GM12892 (cell line): Measurements from ENCODE around the gene CTNNA3.

ENCODE experiments used
- POLR2AphosphoS5 ChIP-seq: IDR thresholded peaks from 2 replicates; pipeline ENCODE4 v1.6.1; 2011; ENCODE audit warnings: low read depth, low read length, control low read depth
- TAF1 ChIP-seq: IDR thresholded peaks from 2 replicates; pipeline ENCODE4 v1.6.1; 2011; ENCODE audit warnings: low read depth, mild to moderate bottlenecking, control low read depth, low read length, borderline replicate concordance

DNA sequence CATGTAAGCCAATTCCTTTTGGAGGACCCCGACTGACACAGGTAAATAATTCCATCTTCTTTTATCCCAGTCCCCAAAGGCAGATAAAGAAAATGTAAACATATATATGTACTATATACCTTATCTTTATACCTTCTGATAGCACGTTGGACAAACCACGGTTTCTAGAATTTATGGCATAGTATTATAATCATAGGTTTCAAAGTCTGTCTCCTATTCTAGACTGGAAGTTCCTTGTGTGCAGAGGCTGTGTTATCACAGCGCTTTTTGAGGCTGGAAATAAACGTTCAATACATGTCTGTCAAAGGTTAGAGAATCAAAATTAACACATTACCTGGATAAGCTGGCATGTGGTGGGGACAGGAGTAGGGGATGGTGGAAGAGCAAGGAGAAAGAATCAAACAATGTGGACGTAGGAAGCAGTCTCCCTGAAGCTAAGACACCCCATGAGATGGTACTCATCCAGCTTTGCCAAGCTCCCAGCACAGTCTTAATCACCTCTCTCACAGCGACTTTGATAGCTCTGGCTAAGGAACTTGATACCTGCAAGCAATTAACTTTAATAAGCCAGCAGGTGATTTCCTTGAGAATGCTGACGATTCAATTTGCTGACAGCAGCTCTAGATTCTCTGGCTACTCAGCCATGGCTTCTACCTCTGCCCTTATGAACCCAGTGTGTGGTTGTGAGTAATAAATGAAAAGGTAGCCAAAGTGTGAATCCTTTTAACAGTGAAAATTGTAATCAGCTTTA, 978.6 kb downstream of the CTNNA3 start:
- TF ChIP-seq POLR2AphosphoS5 (no peak), TAF1 (no peak)
